ENCODE data around the gene RAD18.
A peak's percentile ranks its signal among the peaks of the same experiment; 100 is the strongest.

The RAD18 gene

GRCh38 chr3:8985876-8986275 is 22.6 kb upstream of the RAD18 start:
- DNase-seq (ENCODE audit: low read depth, low spot score), result no peak

GRCh38 chr3:8985411-8985831 is 22.1 kb upstream of the RAD18 start:
- DNase-seq (ENCODE audit: low read depth, low spot score), result no peak

- no peak for DNase-seq (ENCODE audit: low read depth, low spot score)
These were observed 21.3 kb upstream of the RAD18 start for GRCh38 chr3:8984526-8984925.

DNA sequence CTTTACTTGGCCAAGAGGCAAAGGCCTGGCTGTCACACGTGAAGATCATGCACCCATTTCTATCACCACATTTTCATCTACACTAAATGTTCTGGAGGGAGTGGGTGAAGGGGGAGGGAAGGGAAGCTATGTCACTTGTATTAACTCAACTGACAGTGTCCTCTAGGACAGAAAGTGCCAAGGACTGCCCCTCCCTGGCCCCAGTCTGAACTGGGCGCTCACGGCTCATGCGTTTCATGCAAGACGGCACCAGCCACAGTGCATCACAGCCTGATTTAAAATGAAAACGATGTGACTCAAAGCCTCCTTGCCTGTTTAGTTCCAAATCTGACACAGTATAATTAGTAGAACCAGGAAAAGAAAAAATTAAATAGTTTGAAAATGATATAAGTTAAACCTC is 20.8 kb upstream of the RAD18 start:
- no peak for DNase-seq (ENCODE audit: low read depth, low spot score)

DNA sequence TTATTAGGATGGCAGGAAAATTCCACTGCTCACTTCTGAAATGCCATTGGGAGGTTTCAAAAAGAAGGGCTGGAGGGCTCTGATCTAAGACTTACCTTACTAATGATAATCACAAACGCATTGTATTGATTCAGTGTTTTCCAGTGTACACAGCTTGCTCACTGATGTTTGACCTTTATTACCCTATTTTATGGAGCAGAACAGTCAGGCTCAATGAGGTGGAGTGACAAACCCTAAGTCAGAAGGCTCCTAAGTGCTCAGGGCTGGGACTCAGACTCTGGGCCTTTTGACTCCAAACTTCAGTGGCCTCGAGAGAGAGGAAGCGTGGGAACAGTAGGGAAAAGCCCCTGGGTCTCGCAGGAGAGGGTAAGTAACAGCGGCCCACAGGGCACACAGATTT is 20.3 kb upstream of the RAD18 start:
- DNase-seq (ENCODE audit: low read depth, low spot score), result no peak

GRCh38 chr3:8983026-8983425 is 19.8 kb upstream of the RAD18 start:
- DNase-seq (ENCODE audit: low read depth, low spot score), result no peak

DNA sequence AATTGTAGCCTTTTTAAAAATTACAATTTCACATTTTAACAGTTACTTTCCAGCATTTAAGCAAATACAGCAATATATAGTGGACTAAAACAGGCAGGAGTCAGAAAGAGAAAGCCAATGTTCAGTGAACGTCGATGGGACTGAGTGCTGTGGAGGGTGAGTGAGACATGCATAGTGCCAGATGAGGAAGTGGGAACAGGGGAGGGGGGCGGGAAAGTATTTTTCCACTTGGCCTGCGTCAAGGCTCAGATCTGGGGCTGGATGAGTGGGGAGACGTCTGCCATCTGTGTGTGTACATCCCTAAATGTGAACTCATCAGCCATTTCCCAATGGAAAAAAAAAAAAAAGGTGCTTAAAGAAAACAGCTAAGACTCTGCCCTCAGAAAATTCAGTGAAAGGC is 19.2 kb upstream of the RAD18 start:
- no peak for DNase-seq (ENCODE audit: low read depth, low spot score)

DNA sequence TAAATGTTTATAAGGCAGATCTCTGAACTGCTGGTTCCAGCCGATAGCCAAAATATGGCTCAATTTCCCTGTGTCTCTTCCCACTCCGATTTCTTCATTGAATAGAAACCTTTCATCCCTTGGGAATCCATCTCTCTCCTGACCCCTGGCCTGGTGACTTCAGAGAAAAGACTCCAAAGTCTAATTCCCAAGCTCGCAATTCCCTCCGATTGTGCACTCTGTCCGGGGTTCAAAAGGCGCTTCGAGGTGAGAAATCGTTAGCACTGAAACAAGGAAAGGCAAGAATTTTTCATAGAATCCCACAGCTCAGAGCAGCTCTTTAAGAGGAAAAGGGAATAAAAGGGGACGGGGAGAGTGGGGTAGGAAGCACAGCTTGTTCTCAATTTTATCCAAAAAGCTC is 18.4 kb upstream of the RAD18 start:
- no peak for DNase-seq (ENCODE audit: low read depth, low spot score)

- no peak for DNase-seq (ENCODE audit: low read depth, low spot score)
These were observed 18.0 kb upstream of the RAD18 start for GRCh38 chr3:8981296-8981695.

DNA sequence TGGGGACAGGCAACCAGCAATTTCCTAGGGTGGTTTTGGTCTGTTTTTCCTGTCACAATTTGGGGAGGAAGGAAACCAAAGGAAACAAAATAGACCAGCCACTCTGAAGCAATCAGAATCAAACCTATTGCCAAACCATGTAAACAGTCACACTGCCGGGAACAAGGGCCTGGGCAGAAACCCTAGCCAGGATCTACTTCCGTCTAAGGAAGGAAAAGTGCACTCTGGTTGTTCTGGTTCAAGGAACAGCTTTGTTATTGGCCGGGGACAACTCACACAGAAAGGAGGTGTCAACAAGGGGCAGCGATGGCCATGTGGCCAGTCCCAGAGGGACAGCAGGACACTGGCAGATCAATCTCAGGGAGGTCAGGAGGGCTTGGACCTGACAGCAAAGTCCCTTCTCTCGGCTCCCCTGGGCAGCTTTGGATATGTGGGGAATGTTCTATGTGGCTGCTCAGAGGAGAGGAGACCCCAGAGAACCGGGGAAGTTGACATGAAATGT is 17.5 kb upstream of the RAD18 start:
- no peak for DNase-seq (ENCODE audit: low read depth, low spot score)

DNA sequence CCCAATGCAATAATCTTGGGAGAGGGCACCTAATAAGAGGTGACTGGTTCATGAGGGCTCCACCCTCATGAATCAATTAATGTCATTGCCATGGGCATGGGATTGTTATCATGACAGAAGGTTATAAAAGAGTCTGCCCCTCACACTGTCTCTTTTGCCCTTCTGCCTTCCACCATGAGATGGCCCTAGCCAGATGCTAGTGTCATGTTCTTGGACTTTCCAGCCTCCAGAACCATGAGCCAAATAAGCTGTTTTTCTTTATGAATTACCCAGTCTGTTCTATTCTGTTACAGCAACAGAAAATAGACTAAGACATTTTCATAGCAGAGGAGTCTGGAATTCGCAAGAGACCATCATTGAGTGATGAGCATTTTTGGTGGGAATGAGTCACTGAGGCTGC is 16.0 kb upstream of the RAD18 start:
- DNase-seq (ENCODE audit: low read depth, low spot score), result no peak

DNA sequence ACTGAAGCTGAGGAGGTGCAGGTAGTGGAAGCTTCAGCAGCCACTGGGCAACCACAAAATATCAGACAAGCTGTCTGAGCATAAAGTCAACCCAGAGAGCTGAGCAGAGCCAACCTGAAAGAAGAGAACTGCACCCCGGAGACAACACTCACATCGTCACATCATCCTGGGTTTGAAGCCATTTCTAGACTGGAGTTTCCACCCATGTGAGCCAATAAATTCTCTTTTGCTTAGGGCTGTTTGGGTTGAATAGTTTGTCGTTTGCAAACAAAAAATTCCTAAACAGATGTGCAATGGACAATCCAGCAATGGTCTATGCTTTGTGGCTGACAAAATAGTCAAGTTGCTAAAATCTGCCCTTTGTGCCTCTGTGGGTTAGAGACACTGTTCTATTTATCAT is 15.3 kb upstream of the RAD18 start:
- no peak for DNase-seq (ENCODE audit: low read depth, low spot score)

DNA sequence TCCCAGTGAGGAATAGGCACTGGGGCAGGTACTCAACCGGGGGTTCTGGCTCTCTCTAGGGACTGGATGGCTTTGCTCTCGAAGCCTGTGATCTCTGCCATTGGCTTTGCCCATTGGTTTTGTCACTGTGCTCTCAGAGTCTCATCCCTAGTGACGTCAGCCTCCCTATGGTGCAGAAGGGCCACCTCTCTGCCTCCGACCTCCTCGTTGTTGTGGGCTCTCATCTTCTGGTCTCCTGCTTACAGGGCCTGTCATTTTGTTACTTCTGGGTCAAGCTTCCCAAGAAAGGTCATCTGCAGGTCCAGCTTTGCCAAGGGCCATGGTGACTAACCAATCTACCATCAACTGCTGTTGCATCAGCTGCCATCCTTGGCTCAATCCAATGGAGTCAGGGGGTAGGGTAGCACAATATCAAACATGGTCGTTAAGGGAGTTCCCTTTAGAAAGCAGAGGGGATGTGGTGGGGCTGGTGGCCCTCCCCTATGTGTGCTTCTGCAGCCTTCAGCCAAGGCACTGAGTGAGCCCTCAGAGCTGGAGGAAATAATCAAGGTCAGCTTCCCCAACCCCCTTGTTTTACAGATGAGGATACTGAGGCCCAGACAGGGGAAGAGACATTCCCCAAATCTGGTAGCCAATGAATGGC is 13.4 kb upstream of the RAD18 start:
- no peak for DNase-seq (ENCODE audit: low read depth, low spot score)

DNA sequence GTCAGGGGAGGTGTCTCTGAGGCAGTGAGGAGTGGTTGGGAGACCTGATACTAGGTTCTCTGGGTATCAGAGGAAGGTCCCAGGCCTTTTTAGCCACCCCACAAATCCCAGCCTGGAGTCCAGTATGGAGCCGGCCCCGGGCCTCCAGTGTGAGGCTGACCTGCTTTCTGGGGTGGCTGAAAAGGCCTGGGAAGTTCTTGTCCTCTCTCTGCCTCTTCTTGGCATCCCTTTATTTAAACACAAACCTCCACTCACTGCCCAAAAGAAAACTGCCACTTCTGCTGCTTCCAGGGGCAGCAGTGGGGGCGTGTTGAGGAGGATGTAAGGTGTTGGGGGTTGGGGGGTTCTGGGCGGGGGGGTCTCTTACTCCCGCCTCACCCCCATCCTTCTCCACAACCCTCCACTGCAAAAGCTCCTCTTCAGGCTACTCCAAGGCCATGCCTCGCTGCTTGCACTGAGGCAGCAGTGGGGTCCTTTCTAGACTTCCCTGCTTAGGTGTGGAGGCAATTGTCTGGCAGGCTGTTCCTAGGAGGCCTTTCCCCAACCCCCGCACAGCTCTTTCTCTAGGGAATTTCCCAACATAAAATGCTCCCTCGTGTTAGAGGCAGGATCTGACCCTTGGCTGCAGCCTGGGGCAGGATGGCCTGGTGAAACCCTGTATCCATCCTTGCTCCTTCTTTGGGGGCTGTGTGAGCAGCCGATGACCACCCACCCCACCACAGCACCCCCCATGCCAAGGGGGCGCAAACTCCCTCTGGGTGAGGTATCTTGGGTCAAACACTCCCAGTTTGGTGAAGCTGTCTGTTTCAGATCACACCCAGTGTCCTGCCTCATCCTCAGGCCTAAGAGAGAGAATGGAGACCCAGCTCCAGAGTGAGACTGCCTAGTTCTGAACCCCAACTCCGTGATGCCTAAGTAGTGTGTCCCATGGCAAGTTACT is 12.1 kb upstream of the RAD18 start:
- no peak for DNase-seq (ENCODE audit: low read depth, low spot score)

- no peak for DNase-seq (ENCODE audit: low read depth, low spot score)
These were observed 11.2 kb upstream of the RAD18 start for GRCh38 chr3:8974458-8974857.

DNA sequence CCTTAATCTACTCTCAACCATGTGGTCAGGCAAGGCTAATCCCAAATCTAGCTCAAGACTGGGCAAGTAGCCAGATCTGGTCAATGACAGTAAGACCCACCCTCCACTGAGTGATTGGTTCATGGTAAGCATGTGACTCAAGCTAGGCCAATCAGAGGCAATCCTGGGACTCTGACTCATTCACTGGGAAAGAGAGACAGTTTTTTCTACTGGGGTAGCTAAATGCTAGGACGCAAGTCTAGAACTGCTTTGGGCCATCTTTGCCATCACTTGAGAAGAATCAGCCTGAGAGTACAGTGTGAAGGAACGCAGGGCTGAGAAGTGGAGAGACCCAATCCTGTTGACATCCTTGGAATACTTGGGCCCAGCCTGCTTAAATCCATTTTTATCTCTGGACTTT is 9.4 kb upstream of the RAD18 start:
- DNase-seq (ENCODE audit: low read depth, low spot score), result peak; percentile 31

GRCh38 chr3:8970971-8971589 is 7.8 kb upstream of the RAD18 start:
- peak; percentile 80 for DNase-seq (ENCODE audit: low read depth, low spot score)

GRCh38 chr3:8969241-8969640 is 6.0 kb upstream of the RAD18 start:
- no peak for DNase-seq (ENCODE audit: low read depth, low spot score)

DNA sequence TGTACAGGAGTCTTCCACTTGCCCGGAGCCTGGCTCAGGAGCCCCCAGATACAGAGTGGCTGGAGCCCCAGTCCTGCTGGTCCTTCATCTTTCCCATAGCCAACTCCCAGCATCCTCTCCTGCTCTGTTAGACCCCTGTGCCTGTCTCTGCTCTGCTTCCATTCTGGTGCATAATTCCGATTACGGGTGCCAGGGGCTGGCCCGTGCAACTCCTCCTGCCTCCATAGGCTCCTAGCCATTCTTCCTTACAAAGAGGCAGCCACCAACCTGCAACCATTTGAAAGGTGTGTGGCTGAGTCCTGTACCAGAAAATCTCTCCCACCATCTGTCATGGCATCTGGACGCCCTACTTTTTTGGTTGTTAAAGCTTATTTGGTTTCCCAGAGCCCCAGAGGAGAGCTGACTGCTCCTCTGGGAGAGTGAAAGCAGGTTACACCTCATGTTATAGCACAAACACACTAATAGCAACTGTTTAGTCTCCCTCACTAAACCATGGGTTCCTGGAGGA is 5.2 kb upstream of the RAD18 start:
- DNase-seq (ENCODE audit: low read depth, low spot score), result no peak

- DNase-seq (ENCODE audit: low read depth, low spot score), result no peak
These were observed 4.3 kb upstream of the RAD18 start for GRCh38 chr3:8967553-8967952.

- no peak for DNase-seq (ENCODE audit: low read depth, low spot score)
These were observed 3.6 kb upstream of the RAD18 start for GRCh38 chr3:8966820-8967348.

All from astrocyte of the hippocampus (primary cell).